ENCODE data around the gene GGT1. TPM values are rescaled to one million over a fixed set of nuclear protein-coding genes. Genes with fewer than 3 reads are reported as not detected.
"Not testable (repeated sequence)": the region's sequence is repeated elsewhere in the genome, so short reads cannot be mapped to it uniquely, and the experiment has no call there.

The GGT1 gene
- total RNA-seq, 1 donor: 8.8 TPM

DNA sequence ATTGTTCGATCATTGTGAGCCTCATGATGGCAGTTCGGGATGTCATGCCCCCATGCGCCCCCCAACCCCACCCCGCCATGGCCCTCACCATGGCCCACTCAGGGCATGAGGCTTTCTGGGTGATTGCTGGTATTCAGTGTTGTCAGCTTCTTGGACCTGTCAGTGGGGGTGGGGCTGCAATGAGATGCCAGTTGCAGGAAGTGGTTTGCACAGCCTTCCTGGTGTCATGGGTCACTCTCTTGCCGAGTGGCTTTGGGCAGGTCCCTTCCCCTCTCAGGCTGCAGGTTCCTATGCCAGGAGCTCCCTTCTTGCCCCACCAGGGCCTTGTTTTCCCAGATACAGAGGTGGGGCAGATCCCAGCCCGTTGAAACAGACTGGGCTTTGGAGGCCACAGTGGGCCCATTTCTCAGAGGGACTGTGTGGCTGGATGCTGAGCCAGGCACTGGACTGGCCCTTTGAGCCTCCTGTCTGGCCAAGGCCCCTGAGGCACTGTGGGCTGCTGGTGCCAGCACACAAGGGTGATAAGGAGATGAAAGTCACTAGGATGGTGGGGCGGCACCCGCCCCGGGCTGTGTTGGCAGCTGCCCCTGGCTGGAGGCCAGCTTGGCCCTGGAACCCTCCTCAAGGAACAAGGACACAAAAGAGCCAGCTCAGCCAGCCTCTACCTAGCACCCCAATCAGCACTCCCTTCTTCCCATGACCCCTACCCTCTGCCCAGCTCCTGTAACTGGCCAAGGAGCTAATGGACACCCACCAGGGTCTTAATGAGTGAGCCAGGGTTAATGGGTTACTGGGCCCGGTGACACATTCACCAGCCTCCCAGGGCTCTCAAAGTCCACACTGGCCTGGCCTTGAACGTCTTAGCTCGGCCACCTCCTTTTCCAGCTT lies 1.5 kb upstream of the GGT1 start:
- no peak overlapping the region for H3K4me3 ChIP-seq (ENCODE audit: low read length)
- no peaks in the 10 kb centered on the region for H3K9me3 ChIP-seq (ENCODE audit: low read depth, low read length)
- H3K4me1 ChIP-seq (ENCODE audit: insufficient read depth, low read length): peaks cover 24% of the 10 kb centered on the region
- H3K27me3 ChIP-seq (ENCODE audit: insufficient read depth, low read length): no peaks in the 10 kb centered on the region

GRCh38 chr22:24602105-24602749 lies 766 bp upstream of the GGT1 start:
- peaks cover 25% of the 10 kb centered on the region for H3K4me1 ChIP-seq (ENCODE audit: insufficient read depth, low read length)
- not testable (repeated sequence) for H3K4me3 ChIP-seq (ENCODE audit: low read length); H3K9me3 ChIP-seq (ENCODE audit: low read depth, low read length); H3K27me3 ChIP-seq (ENCODE audit: insufficient read depth, low read length)

GRCh38 chr22:24603770-24604629 lies 1.0 kb downstream of the GGT1 start:
- not testable (repeated sequence) for H3K9me3 ChIP-seq (ENCODE audit: low read depth, low read length); H3K27me3 ChIP-seq (ENCODE audit: insufficient read depth, low read length); H3K4me3 ChIP-seq (ENCODE audit: low read length)
- H3K4me1 ChIP-seq (ENCODE audit: insufficient read depth, low read length): peaks cover 38% of the 10 kb centered on the region

DNA sequence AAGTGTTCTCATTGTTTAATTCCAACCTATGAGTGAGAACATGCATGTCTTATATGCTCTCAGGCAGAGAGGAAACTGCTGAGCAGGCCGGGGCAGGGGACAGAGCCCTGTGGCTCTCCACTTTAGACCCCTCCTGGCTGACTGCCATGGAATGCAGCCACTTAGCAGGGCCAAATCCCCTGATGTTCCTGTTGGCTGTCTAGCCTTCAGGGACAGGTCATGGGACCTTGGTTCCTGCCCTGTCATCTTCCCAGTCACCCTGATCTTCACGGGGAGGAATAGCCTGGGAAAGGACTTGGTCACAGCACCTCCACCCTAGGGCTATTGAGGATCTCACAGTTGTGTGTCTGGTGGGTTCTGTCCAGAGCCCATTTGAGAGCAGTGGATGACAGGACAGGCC lies 3.3 kb downstream of the GGT1 start:
- not testable (repeated sequence) for H3K27me3 ChIP-seq (ENCODE audit: insufficient read depth, low read length); H3K4me3 ChIP-seq (ENCODE audit: low read length); H3K9me3 ChIP-seq (ENCODE audit: low read depth, low read length)
- H3K4me1 ChIP-seq (ENCODE audit: insufficient read depth, low read length): peaks cover 30% of the 10 kb centered on the region

- peak overlapping the region; percentile 23 for H3K4me3 ChIP-seq (ENCODE audit: low read length)
- H3K4me1 ChIP-seq (ENCODE audit: insufficient read depth, low read length): peaks cover 22% of the 10 kb centered on the region
- H3K9me3 ChIP-seq (ENCODE audit: low read depth, low read length); H3K27me3 ChIP-seq (ENCODE audit: insufficient read depth, low read length): not testable (repeated sequence)
These were observed 4.5 kb downstream of the GGT1 start for GRCh38 chr22:24607429-24607983.

DNA sequence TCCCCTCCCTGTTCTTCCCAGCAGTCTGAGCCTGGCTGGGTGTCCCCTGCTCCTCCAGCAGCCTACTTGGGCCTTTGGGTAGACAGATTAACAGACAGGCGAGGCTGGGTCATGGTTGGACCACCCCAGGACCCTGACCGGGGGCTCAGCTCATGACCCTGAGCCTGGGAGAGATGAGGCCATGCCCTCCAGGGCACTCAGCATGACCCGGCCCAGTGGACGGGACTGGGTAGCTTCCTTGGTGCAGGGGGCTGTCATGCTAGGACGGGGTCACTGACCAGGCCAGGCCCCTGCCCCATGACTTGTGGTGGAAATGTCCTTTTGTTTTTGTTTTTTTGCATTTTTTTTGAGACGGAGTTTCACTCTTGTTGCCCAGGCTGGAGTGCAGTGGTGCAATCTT lies 5.3 kb downstream of the GGT1 start:
- H3K4me1 ChIP-seq (ENCODE audit: insufficient read depth, low read length): peaks cover 20% of the 10 kb centered on the region
- H3K4me3 ChIP-seq (ENCODE audit: low read length); H3K9me3 ChIP-seq (ENCODE audit: low read depth, low read length); H3K27me3 ChIP-seq (ENCODE audit: insufficient read depth, low read length): not testable (repeated sequence)

GRCh38 chr22:24609888-24610287 lies 6.9 kb downstream of the GGT1 start:
- not testable (repeated sequence) for H3K27me3 ChIP-seq (ENCODE audit: insufficient read depth, low read length); H3K4me3 ChIP-seq (ENCODE audit: low read length); H3K9me3 ChIP-seq (ENCODE audit: low read depth, low read length)
- H3K4me1 ChIP-seq (ENCODE audit: insufficient read depth, low read length): peaks cover 14% of the 10 kb centered on the region

DNA sequence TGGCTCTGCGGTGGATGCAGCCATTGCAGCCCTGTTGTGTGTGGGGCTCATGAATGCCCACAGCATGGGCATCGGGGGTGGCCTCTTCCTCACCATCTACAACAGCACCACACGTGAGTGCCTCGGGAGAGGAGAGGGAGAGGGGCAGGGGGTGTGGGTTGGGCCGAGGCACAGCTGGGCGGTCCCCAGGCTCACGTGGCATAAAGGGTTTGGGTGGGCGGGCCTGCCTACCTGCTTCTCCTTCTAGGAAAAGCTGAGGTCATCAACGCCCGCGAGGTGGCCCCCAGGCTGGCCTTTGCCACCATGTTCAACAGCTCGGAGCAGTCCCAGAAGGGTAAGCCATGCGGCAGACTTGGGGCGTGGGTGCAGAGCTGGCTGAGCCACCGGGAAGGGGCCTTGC lies 11.8 kb downstream of the GGT1 start:
- H3K4me1 ChIP-seq (ENCODE audit: insufficient read depth, low read length); H3K27me3 ChIP-seq (ENCODE audit: insufficient read depth, low read length); H3K9me3 ChIP-seq (ENCODE audit: low read depth, low read length); H3K4me3 ChIP-seq (ENCODE audit: low read length): not testable (repeated sequence)

DNA sequence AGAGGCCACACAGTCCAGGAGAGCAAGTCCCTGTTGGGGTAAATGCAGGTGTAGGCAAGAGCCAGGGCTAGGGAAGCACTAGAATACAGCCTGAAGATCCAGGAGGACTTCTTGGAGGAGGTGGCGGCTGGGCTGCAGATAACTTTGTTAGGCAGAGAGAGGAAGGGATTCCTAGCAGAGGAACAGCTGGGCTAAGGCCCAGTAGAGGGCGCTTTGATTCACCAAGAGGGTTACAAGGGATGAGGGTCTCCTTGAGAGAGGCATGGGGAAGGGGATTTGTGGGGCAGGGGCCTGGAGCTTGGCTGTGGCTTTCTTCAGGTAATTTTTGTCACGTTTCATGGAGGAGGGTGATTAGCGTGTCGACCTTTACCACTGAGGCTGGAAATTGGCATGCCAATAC lies 18.3 kb downstream of the GGT1 start:
- not testable (repeated sequence) for H3K4me1 ChIP-seq (ENCODE audit: insufficient read depth, low read length); H3K27me3 ChIP-seq (ENCODE audit: insufficient read depth, low read length); H3K9me3 ChIP-seq (ENCODE audit: low read depth, low read length); H3K4me3 ChIP-seq (ENCODE audit: low read length)

- not testable (repeated sequence) for H3K27me3 ChIP-seq (ENCODE audit: insufficient read depth, low read length); H3K4me1 ChIP-seq (ENCODE audit: insufficient read depth, low read length); H3K4me3 ChIP-seq (ENCODE audit: low read length); H3K9me3 ChIP-seq (ENCODE audit: low read depth, low read length)
These were observed 19.6 kb downstream of the GGT1 start for GRCh38 chr22:24622596-24622995.

GRCh38 chr22:24627911-24628310 lies 24.9 kb downstream of the GGT1 start:
- H3K27me3 ChIP-seq (ENCODE audit: insufficient read depth, low read length); H3K4me1 ChIP-seq (ENCODE audit: insufficient read depth, low read length); H3K9me3 ChIP-seq (ENCODE audit: low read depth, low read length); H3K4me3 ChIP-seq (ENCODE audit: low read length): not testable (repeated sequence)

GRCh38 chr22:24629069-24629468 lies 26.1 kb downstream of the GGT1 start:
- H3K27me3 ChIP-seq (ENCODE audit: insufficient read depth, low read length); H3K4me1 ChIP-seq (ENCODE audit: insufficient read depth, low read length); H3K4me3 ChIP-seq (ENCODE audit: low read length); H3K9me3 ChIP-seq (ENCODE audit: low read depth, low read length): not testable (repeated sequence)

- H3K4me3 ChIP-seq (ENCODE audit: low read length); H3K4me1 ChIP-seq (ENCODE audit: insufficient read depth, low read length); H3K9me3 ChIP-seq (ENCODE audit: low read depth, low read length); H3K27me3 ChIP-seq (ENCODE audit: insufficient read depth, low read length): not testable (repeated sequence)
These were observed 27.9 kb downstream of the GGT1 start for GRCh38 chr22:24630812-24631427.

DNA sequence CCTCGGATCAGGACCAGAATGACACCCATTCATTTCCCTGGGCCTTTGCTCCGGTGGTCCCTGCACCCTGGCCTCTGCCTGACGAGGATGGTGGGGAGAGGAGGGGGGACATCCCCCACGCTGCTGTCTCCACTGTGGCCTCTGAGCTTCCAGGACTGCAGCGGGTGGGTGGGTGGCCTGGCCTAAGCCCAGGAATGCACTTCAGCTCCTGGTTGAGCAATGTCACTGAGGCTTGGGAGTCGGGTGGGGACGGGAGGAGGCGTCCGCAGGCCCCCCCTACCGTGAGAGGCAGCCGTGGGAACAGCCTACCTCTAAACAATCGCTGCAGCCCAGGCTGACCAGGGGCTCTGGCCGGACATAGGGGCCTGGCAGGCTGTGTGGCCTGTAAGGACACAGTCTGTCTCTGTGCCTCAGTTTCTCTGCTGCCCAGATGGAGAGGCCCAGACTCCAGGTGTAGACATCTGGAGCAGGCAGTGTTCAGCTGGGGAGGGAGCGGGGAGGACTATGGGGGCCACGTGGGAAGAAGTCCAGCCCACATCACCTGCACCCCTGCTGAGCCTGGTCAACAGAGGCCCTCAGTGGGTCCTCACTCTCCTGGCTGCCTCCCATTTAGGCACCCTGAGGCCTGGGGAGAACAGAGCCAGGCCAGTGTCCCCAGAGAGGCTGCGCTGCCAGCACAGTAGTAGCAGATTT lies 28.6 kb downstream of the GGT1 start:
- not testable (repeated sequence) for H3K4me1 ChIP-seq (ENCODE audit: insufficient read depth, low read length); H3K27me3 ChIP-seq (ENCODE audit: insufficient read depth, low read length); H3K4me3 ChIP-seq (ENCODE audit: low read length); H3K9me3 ChIP-seq (ENCODE audit: low read depth, low read length)
